Measurements from ENCODE around the gene PLSCR1. TPM values are rescaled to one million over a fixed set of nuclear protein-coding genes. Genes with fewer than 3 reads are reported as not detected.

The PLSCR1 gene
- total RNA-seq, 2 experiments from 2014 or later: 137 to 146 TPM

DNA sequence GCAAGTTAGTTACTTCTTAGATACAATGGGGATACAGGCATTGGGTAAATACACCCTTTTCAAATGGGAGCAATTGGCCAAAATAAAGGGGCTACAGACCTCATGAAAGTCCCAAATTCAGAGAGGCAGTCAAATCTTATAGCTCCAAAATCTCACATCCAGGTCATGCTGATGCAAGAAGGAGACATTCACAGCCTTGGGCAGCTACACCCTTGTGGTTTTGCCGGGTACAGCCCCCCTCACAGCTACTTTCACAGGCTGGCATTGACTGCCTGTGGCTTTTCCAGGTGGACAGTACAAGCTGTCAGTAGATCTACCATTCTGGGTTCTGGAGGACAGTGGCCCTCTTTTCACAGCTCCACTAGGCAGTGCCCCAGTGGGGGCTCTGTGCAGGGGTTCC, 17.5 kb upstream of the PLSCR1 start:
- ChIA-PET POLR2A (no interaction called here), CTCF (no interaction called here)
- Mint-ChIP-seq H3K9me3 (peaks cover 3% of the 10 kb centered on the region), H3K36me3 (ENCODE audit: low read depth) (no peaks in the 10 kb centered on the region), H3K4me3 (no peak overlapping the region), H3K27ac (no peak overlapping the region), H3K27me3 (peaks cover 13% of the 10 kb centered on the region), H3K4me1 (peaks cover 1% of the 10 kb centered on the region)
- no peak for DNase-seq

DNA sequence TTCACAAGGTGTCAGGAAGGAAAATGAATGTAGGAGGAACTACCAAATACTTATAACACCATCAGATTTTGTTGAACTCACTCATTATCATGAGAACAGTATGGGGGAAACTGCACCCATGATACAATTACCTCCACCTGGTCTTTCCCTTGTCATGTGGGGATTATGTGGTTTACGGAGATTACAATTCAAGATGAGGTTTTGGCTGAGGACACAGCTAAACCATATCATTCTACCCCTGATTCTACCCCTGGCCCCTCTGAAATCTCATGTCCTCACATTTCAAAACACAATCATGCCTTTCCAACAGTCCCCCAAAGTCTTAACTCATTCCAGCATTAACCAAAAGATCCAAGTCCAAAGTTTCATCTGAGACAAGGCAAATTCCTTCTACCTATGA, 17.1 kb upstream of the PLSCR1 start:
- H3K4me3 Mint-ChIP-seq: no peak overlapping the region
- peaks cover 3% of the 10 kb centered on the region for H3K9me3 Mint-ChIP-seq
- H3K4me1 Mint-ChIP-seq: peaks cover 1% of the 10 kb centered on the region
- ChIA-PET POLR2A (no interaction called here), CTCF (no interaction called here)
- peaks cover 14% of the 10 kb centered on the region for H3K27me3 Mint-ChIP-seq
- H3K36me3 Mint-ChIP-seq (ENCODE audit: low read depth): no peaks in the 10 kb centered on the region
- DNase-seq: no peak
- no peak overlapping the region for H3K27ac Mint-ChIP-seq

DNA sequence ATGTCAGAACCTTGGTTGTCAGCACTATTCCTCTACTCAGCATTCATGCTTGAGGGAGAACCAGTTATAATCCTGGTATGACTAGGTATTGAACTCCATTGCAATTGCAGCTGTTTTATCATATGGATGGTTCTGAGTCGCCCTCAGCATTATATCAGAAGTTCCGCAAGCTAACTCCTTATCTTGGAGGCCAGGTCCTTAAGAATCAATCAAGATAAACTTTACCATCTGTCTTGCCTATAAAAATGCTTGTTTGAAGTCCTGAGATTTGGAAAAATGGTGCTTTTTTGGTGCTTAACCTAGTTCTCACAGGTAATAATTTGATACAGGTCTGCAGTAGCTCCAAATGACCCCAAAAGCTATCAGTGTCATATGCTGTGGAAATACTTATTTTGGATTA, 16.3 kb upstream of the PLSCR1 start:
- peaks cover 1% of the 10 kb centered on the region for H3K4me1 Mint-ChIP-seq
- CTCF ChIA-PET: interaction anchor here (1.5 kb wide), 1 partner anchor 8 kb away, joined by 6 read pairs; no protein-coding TSS in a partner anchor
- H3K9me3 Mint-ChIP-seq: peaks cover 3% of the 10 kb centered on the region
- no peak for DNase-seq
- no peaks in the 10 kb centered on the region for H3K36me3 Mint-ChIP-seq (ENCODE audit: low read depth)
- H3K27ac Mint-ChIP-seq: no peak overlapping the region
- H3K27me3 Mint-ChIP-seq: peaks cover 16% of the 10 kb centered on the region
- POLR2A ChIA-PET: no interaction called here
- H3K4me3 Mint-ChIP-seq: no peak overlapping the region

DNA sequence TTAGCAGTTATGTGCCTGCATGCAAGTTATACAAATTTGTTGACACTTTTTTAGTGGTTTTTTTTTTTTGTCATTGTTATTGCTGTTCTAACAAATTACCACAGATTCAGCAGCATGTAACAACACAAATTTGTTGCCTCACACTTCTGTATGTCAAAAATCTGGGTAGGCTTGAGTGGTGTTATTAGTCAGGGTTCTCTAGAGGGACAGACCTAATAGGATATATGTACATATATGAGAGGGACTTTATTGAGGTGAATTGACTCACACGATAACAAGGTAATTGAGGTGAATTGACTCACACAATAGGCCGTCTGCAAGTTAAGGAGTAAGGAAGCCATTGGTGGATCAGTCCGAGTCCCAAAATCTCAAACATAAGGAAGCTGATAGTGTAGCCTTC, 15.0 kb upstream of the PLSCR1 start:
- peaks cover 16% of the 10 kb centered on the region for H3K27me3 Mint-ChIP-seq
- ChIA-PET CTCF (interaction anchor here (1.5 kb wide), 1 partner anchor 9 kb away, joined by 6 read pairs; no protein-coding TSS in a partner anchor), POLR2A (no interaction called here)
- peaks cover 4% of the 10 kb centered on the region for H3K4me1 Mint-ChIP-seq
- no peak for DNase-seq
- H3K36me3 Mint-ChIP-seq (ENCODE audit: low read depth): no peaks in the 10 kb centered on the region
- H3K4me3 Mint-ChIP-seq: no peak overlapping the region
- peaks cover 3% of the 10 kb centered on the region for H3K9me3 Mint-ChIP-seq
- H3K27ac Mint-ChIP-seq: no peak overlapping the region

DNA sequence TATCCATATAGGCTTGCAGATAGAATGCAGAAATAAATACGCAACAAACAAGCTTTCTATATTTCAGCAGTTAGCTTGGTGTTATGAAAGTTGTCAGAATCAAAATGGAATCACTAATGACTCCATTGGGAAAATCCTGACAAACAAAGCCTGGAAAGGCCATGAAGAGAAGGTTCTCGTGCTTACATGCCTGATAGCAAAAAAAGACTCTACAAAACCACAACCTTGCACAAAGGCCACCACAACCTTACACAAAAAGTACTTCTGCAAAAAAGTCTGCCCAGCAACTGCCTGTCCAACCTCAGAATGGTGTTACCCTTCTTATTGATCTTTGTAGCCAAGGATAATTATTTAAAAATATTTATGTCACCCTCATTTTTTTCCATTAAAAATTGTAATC, 14.4 kb upstream of the PLSCR1 start:
- Mint-ChIP-seq H3K27me3 (peaks cover 16% of the 10 kb centered on the region), H3K4me1 (peaks cover 10% of the 10 kb centered on the region), H3K27ac (no peak overlapping the region), H3K36me3 (ENCODE audit: low read depth) (no peaks in the 10 kb centered on the region), H3K4me3 (no peak overlapping the region), H3K9me3 (peaks cover 3% of the 10 kb centered on the region)
- no peak for DNase-seq
- POLR2A ChIA-PET: no interaction called here
- CTCF ChIA-PET: no interaction called here

DNA sequence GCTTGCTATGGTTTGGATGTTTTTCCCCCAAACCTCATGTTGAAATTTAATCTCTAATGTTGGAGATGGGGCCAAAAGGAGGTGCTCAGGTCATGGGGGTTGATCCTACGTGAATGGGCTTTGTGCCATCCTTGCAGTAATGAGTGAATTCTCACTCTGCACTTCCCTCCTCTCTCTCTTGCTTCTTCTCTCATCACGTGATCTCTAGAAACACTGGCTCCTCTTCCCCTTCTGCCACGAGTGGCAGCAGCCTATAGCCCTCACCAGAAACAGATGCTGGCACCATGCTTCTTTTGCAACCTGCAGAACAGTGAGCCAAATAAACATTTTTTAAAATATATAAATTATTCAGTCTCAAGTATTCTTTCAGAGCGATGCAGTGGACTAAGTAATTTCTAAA, 13.3 kb upstream of the PLSCR1 start:
- Mint-ChIP-seq H3K36me3 (ENCODE audit: low read depth) (peaks cover under 1% of the 10 kb centered on the region), H3K4me3 (no peak overlapping the region), H3K27me3 (peaks cover 13% of the 10 kb centered on the region), H3K9me3 (peaks cover 7% of the 10 kb centered on the region), H3K27ac (no peak overlapping the region), H3K4me1 (peaks cover 18% of the 10 kb centered on the region)
- POLR2A ChIA-PET: no interaction called here
- CTCF ChIA-PET: interaction anchor here (1.3 kb wide), 1 partner anchor 11 kb away, joined by 4 read pairs; no protein-coding TSS in a partner anchor
- DNase-seq: no peak

DNA sequence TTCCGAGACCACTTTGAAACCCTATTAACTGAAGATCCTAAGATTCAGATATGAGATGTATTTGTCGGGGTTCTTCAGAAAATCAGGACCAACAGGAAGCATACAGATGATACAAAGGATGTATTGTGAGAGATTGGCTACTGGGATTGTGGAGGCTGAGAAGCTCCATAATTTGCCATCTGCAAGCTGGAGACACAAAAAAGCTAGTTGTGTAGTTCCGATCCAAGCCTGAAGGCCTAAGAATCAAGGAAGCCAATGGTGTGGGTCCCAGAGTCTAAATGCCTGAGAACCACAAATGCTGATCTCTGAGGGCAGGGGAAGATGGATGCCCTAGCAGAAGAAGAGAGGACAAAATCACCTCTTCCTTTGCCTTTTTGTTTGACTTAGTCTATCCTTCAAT, 10.9 kb upstream of the PLSCR1 start:
- H3K27me3 Mint-ChIP-seq: peaks cover 6% of the 10 kb centered on the region
- H3K36me3 Mint-ChIP-seq (ENCODE audit: low read depth): peaks cover 3% of the 10 kb centered on the region
- CTCF ChIA-PET: interaction anchor here (1.0 kb wide), 1 partner anchor 10 kb away, joined by 5 read pairs; no protein-coding TSS in a partner anchor
- POLR2A ChIA-PET: no interaction called here
- peaks cover 4% of the 10 kb centered on the region for H3K9me3 Mint-ChIP-seq
- peaks cover 38% of the 10 kb centered on the region for H3K4me1 Mint-ChIP-seq
- no peak overlapping the region for H3K4me3 Mint-ChIP-seq
- no peak for DNase-seq
- H3K27ac Mint-ChIP-seq: no peak overlapping the region

DNA sequence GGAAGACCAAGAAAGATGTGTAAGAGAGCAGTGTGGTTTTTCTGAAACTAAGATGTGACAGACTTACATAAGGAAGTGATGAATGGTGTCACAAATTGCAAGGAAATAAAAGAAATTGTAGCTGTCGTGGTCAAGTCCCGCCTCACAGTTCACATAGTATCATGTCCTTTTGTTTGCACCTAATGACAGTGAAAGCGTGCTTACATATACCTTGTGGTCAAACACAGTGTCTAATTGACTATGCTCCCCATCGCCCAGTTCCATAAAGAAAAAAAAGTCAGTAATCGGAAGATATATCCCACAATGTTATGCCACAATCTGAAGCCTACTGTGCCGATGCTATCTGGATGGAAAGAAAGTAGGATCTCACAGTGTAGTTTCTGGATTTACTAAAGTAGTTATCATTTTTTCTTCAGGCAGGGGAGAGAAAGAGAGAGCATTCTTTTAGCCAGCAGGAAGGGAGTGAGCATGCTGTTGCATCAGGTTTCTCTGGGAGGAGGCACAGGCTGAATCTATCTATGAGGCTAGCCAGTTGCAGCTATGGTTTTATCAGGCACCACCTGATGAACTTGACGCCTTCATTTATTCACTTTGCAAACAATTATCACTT, 9.8 kb upstream of the PLSCR1 start:
- POLR2A ChIA-PET: no interaction called here
- peaks cover 7% of the 10 kb centered on the region for H3K36me3 Mint-ChIP-seq (ENCODE audit: low read depth)
- peaks cover 5% of the 10 kb centered on the region for H3K27me3 Mint-ChIP-seq
- CTCF ChIA-PET: interaction anchor here (1.0 kb wide), 1 partner anchor 8 kb away, joined by 5 read pairs; no protein-coding TSS in a partner anchor
- no peak for DNase-seq
- peaks cover 47% of the 10 kb centered on the region for H3K4me1 Mint-ChIP-seq
- no peak overlapping the region for H3K4me3 Mint-ChIP-seq
- peaks cover 4% of the 10 kb centered on the region for H3K9me3 Mint-ChIP-seq
- no peak overlapping the region for H3K27ac Mint-ChIP-seq

DNA sequence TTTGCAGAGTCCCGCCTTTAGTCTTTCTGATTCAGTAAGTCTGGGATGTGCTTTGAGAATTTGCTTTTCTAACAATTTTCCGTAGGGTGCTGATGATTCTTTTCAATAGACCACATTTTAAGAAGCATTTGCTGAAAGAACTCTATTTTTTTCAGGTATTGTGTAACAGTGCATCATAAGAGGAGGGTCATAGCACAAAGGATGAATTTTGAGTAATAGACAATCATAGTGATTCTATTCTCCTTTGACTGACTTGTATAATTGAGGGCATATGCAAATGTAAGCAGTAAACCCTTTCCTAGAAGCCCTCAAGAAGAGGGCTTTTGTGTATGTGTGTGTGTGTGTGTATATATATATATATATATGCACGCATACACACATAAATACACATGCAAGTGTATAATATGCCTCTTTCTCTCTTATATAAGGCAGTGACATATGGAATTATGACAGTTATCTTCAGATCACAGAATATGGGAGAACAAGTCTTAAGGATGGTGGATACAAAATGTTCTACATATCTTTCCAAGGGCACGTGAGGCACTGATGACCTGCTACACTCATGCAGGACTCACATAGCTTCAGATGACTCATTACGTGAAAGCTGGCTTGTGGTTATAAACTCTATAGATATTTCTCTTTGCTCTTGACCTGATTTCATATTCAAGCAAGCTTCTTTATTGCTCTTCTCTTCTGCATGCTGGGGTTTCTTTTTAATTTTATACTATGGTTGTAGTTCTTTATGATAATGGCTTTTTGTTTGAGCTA, 6.5 kb upstream of the PLSCR1 start:
- H3K36me3 Mint-ChIP-seq (ENCODE audit: low read depth): peaks cover 10% of the 10 kb centered on the region
- CTCF ChIA-PET: interaction anchor here (1.1 kb wide), 1 partner anchor 17 kb away, joined by 4 read pairs; no protein-coding TSS in a partner anchor
- H3K9me3 Mint-ChIP-seq: peaks cover 7% of the 10 kb centered on the region
- peak; percentile 25 for DNase-seq
- peak overlapping the region; percentile 94 for H3K27ac Mint-ChIP-seq
- POLR2A ChIA-PET: interaction anchor here (0.6 kb wide), 1 partner anchor 139 kb away, joined by 4 read pairs; no protein-coding TSS in a partner anchor
- peaks cover 78% of the 10 kb centered on the region for H3K4me1 Mint-ChIP-seq
- H3K27me3 Mint-ChIP-seq: peaks cover 3% of the 10 kb centered on the region
- peak overlapping the region; percentile 63 for H3K4me3 Mint-ChIP-seq

DNA sequence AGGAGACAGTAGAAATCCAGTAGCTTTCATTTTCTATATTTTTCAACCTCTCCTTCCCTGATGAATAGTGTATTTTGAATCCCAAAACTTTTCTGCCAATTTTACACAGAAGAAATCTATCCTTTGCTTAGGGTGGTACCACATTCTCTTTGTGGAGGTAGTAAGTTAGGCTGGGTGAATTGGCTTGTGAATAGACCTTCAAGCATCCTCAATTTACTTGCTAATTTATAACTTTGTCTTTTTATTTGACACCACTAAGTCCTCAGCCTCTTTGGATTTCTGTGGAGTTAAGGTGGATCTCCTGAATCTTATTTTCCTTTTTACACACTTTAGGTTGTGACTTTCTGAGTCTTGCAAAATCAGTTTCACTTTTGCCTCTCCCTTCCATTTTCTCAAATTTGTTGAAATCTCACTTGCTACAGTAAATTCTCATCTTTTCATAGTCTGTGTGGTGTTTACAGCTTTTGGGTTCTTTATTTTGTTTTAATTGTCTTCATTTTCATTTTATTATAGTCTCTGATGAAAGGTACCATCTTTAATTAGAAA, 5.7 kb upstream of the PLSCR1 start:
- H3K4me1 Mint-ChIP-seq: peaks cover 84% of the 10 kb centered on the region
- H3K4me3 Mint-ChIP-seq: peak overlapping the region; percentile 63
- H3K27me3 Mint-ChIP-seq: peaks cover 3% of the 10 kb centered on the region
- CTCF ChIA-PET: no interaction called here
- POLR2A ChIA-PET: no interaction called here
- H3K9me3 Mint-ChIP-seq: peaks cover 7% of the 10 kb centered on the region
- H3K36me3 Mint-ChIP-seq (ENCODE audit: low read depth): peaks cover 10% of the 10 kb centered on the region
- peak overlapping the region; percentile 94 for H3K27ac Mint-ChIP-seq
- no peak for DNase-seq

DNA sequence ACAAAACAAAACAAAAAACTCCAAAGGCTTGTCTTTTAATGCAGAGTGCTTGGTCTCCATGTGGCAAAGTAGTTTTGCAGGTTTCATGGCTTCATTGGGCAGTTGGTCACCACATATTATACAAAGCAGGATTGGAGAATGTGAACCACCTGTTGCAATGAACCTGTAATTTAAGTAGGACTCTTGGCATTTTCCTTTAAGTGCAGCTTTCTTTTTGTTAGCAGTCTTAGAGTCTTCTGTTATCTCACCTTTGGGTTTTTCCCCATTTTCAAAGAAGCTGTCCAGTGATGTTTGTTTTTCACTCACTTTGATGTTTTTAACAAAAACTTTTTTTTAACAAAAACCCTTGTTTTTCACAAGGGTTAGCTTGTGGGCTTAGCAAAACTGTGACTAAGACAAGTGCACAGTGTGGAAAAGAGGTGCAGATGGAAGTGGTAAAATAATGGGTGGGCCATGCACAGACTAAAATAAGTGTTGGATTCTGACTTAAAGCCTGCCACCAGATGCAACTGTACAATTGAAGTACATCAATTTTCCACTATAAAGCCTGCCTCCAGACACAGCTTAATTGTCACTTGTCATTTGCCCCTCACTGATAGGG, 2.9 kb upstream of the PLSCR1 start:
- CTCF ChIA-PET: no interaction called here
- H3K27ac Mint-ChIP-seq: peak overlapping the region; percentile 80
- peak overlapping the region; percentile 29 for H3K4me3 Mint-ChIP-seq
- H3K36me3 Mint-ChIP-seq (ENCODE audit: low read depth): peaks cover 25% of the 10 kb centered on the region
- H3K9me3 Mint-ChIP-seq: peaks cover 3% of the 10 kb centered on the region
- peaks cover 3% of the 10 kb centered on the region for H3K27me3 Mint-ChIP-seq
- no peak for DNase-seq
- H3K4me1 Mint-ChIP-seq: peaks cover 68% of the 10 kb centered on the region
- POLR2A ChIA-PET: no interaction called here

DNA sequence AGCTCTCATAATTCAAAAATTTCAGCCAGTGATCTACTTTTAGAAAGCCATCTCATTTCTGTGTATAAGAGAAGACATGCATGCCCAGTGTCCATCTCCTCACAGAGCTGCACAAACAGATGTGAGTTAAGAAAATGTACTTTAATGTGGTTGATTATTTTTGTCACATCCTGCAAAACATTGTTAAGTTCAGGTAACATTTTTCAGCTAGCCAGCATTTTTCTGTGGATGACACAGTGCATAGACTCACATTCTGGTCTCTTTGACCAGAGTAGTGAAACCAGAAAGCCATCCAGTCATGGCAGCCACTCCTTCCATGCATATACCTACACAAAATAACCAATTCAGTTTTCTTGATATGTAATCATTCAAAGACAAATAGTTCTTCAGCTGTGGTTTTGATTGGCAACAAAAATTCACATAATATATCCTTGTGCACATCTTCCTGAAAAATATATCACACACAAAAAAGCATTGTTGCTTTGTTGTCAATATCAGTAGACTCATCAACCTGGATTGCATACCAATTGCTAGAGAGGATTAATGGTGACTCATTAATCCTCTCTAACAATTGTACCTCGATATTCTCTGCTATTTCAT, 2.1 kb upstream of the PLSCR1 start:
- H3K27me3 Mint-ChIP-seq: peaks cover 3% of the 10 kb centered on the region
- H3K4me3 Mint-ChIP-seq: no peak overlapping the region
- POLR2A ChIA-PET: no interaction called here
- CTCF ChIA-PET: interaction anchor here (1.6 kb wide), 1 partner anchor 8 kb away, joined by 5 read pairs; no protein-coding TSS in a partner anchor
- DNase-seq: no peak
- peak overlapping the region; percentile 80 for H3K27ac Mint-ChIP-seq
- H3K36me3 Mint-ChIP-seq (ENCODE audit: low read depth): peaks cover 33% of the 10 kb centered on the region
- peaks cover 72% of the 10 kb centered on the region for H3K4me1 Mint-ChIP-seq
- peaks cover 3% of the 10 kb centered on the region for H3K9me3 Mint-ChIP-seq
